ENCODE results near the gene TEX264.
"Not testable (repeated sequence)": the region's sequence is repeated elsewhere in the genome, so short reads cannot be mapped to it uniquely, and the experiment has no call there.

TEX264 gene

GRCh38 chr3:51670823-51671733 is at the start of gene TEX264:
Gene TEX264 (plus strand): TSS chr3:51671252. CDS start chr3:51674305, 3,053 bp downstream.
- peak; percentile 78 to 90 for DNase-seq (ENCODE audit: low read depth in 2 of 2)

GRCh38 chr3:51622413-51622812 is 48.6 kb upstream of the TEX264 start:
- DNase-seq (ENCODE audit: low read depth in 2 of 2): no peak

- no peak for DNase-seq (ENCODE audit: low read depth in 2 of 2)
Observed at GRCh38 chr3:51622868-51623267, 48.2 kb upstream of the TEX264 start.

- DNase-seq (ENCODE audit: low read depth in 2 of 2): no peak
Observed at GRCh38 chr3:51630513-51630912, 40.5 kb upstream of the TEX264 start.

- DNase-seq (ENCODE audit: low read depth in 2 of 2): no peak
Observed at GRCh38 chr3:51637144-51637940, 33.7 kb upstream of the TEX264 start.

GRCh38 chr3:51637941-51638471 is 33.0 kb upstream of the TEX264 start:
- DNase-seq (ENCODE audit: low read depth in 2 of 2): no peak

- DNase-seq (ENCODE audit: low read depth in 2 of 2): no peak
Observed at GRCh38 chr3:51642462-51642861, 28.6 kb upstream of the TEX264 start.

GRCh38 chr3:51646091-51646490 is 25.0 kb upstream of the TEX264 start:
- DNase-seq (ENCODE audit: low read depth in 2 of 2): no peak

- not testable (repeated sequence) for DNase-seq (ENCODE audit: low read depth in 2 of 2)
Observed at GRCh38 chr3:51652103-51652502, 18.9 kb upstream of the TEX264 start.

- DNase-seq (ENCODE audit: low read depth in 2 of 2): not testable (repeated sequence)
Observed at GRCh38 chr3:51653409-51653808, 17.6 kb upstream of the TEX264 start.

GRCh38 chr3:51657234-51657633 is 13.8 kb upstream of the TEX264 start:
- DNase-seq (ENCODE audit: low read depth in 2 of 2): no peak

- DNase-seq (ENCODE audit: low read depth in 2 of 2): no peak
Observed at GRCh38 chr3:51659942-51660341, 11.1 kb upstream of the TEX264 start.

- no peak for DNase-seq (ENCODE audit: low read depth in 2 of 2)
Observed at GRCh38 chr3:51662456-51662855, 8.6 kb upstream of the TEX264 start.

- no peak for DNase-seq (ENCODE audit: low read depth in 2 of 2)
Observed at GRCh38 chr3:51668756-51669155, 2.3 kb upstream of the TEX264 start.

GRCh38 chr3:51669241-51670052 is 1.6 kb upstream of the TEX264 start:
- DNase-seq (ENCODE audit: low read depth in 2 of 2): peak; percentile 48 to 69

GRCh38 chr3:51670053-51670822 is 814 bp upstream of the TEX264 start:
- no peak for DNase-seq (ENCODE audit: low read depth in 2 of 2)

GRCh38 chr3:51671734-51672475 is 853 bp downstream of the TEX264 start:
- DNase-seq (ENCODE audit: low read depth in 2 of 2): no peak

GRCh38 chr3:51673181-51673801 is 2.2 kb downstream of the TEX264 start:
- DNase-seq (ENCODE audit: low read depth in 2 of 2): no peak

- no peak for DNase-seq (ENCODE audit: low read depth in 2 of 2)
Observed at GRCh38 chr3:51673802-51674654, 3.0 kb downstream of the TEX264 start.
